ENCODE data around the gene TGM6.
A peak's percentile ranks its signal among the peaks of the same experiment; 100 is the strongest.

The TGM6 gene

GRCh38 chr20:2455771-2456497 lies 75.2 kb downstream of the TGM6 start:
- no peak for DNase-seq (ENCODE audit: low read depth in 2 of 2)

GRCh38 chr20:2458919-2459499 lies 78.3 kb downstream of the TGM6 start:
- no peak for DNase-seq (ENCODE audit: low read depth in 2 of 2)

GRCh38 chr20:2459981-2460751 lies 79.5 kb downstream of the TGM6 start:
- no peak for DNase-seq (ENCODE audit: low read depth in 2 of 2)

GRCh38 chr20:2460752-2461424 lies 80.2 kb downstream of the TGM6 start:
- no peak for DNase-seq (ENCODE audit: low read depth in 2 of 2)

- DNase-seq (ENCODE audit: low read depth in 2 of 2): no peak
Observed at GRCh38 chr20:2462484-2462883, 81.8 kb downstream of the TGM6 start.

GRCh38 chr20:2463616-2464365 lies 83.1 kb downstream of the TGM6 start:
- DNase-seq (ENCODE audit: low read depth in 2 of 2): no peak

- DNase-seq (ENCODE audit: low read depth in 2 of 2): no peak
Observed at GRCh38 chr20:2465100-2465499, 84.4 kb downstream of the TGM6 start.

- no peak for DNase-seq (ENCODE audit: low read depth in 2 of 2)
Observed at GRCh38 chr20:2467412-2467811, 86.7 kb downstream of the TGM6 start.

GRCh38 chr20:2468581-2469407 lies 88.1 kb downstream of the TGM6 start:
- no peak for DNase-seq (ENCODE audit: low read depth in 2 of 2)

GRCh38 chr20:2469991-2470422 lies 89.3 kb downstream of the TGM6 start:
- peak; percentile 45 to 51 for DNase-seq (ENCODE audit: low read depth in 2 of 2)

- DNase-seq (ENCODE audit: low read depth in 2 of 2): peak; percentile 95 to 96
Observed at GRCh38 chr20:2470423-2471193, 89.9 kb downstream of the TGM6 start, which contains the start of gene SNRPB. Gene SNRPB, minus strand, starts transcription at chr20:2470789. Its CDS starts 99 bp downstream, at chr20:2470690.

GRCh38 chr20:2473516-2473915 lies 92.8 kb downstream of the TGM6 start:
- DNase-seq (ENCODE audit: low read depth in 2 of 2): no peak

- no peak for DNase-seq (ENCODE audit: low read depth in 2 of 2)
Observed at GRCh38 chr20:2475850-2476741, 95.4 kb downstream of the TGM6 start.

GRCh38 chr20:2476742-2477615 lies 96.3 kb downstream of the TGM6 start:
- DNase-seq (ENCODE audit: low read depth in 2 of 2): no peak

- DNase-seq (ENCODE audit: low read depth in 2 of 2): no peak
Observed at GRCh38 chr20:2480381-2480780, 99.7 kb downstream of the TGM6 start.

Data from stimulated activated CD8-positive, alpha-beta memory T cell treated with anti-CD3 and anti-CD28 coated beads, Interleukin-7, amount 100 ng/mL, for 4 hours (primary cell).